ENCODE results near the gene CMSS1. TPM values are rescaled to one million over a fixed set of nuclear protein-coding genes. Genes with fewer than 3 reads are reported as not detected.

Gene CMSS1
- polyA plus RNA-seq, 1 donor = 20.6 TPM

DNA sequence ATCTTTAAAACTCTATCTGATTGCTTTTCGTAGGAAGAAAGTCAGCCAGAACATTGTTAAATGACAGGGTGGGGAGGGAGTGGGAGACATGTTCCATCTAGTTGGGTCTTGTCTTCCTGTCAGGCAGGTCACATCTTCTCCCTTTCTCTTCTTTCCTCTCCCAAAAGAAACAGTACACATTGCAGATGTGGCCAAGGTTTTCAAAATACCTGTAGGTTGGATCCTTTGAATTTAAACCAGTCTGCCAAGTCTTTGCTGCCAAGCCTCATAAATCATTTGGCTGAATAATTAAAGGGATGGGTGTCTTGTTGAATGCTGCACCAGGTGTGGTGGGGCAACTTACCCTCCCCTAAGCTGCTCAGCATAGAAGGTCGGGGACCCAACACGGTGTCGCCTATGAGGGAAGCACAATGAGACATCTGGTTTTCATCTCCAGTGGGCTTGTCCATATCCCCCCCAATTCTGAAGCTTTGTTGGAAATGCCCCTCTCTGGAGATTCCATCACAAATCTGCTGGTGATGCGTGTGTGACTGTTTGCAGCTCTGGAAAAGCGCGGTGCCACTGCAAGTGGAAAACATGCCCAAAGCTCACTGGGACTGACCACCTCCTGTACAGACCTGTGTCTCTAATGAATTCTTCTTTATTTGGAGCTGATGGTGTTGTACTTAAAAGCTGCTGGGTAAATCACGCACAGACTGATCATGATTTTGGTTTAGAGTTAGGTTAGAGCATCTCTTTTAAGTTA lies 184.0 kb downstream of the CMSS1 start:
- DNase-seq = no peak

DNA sequence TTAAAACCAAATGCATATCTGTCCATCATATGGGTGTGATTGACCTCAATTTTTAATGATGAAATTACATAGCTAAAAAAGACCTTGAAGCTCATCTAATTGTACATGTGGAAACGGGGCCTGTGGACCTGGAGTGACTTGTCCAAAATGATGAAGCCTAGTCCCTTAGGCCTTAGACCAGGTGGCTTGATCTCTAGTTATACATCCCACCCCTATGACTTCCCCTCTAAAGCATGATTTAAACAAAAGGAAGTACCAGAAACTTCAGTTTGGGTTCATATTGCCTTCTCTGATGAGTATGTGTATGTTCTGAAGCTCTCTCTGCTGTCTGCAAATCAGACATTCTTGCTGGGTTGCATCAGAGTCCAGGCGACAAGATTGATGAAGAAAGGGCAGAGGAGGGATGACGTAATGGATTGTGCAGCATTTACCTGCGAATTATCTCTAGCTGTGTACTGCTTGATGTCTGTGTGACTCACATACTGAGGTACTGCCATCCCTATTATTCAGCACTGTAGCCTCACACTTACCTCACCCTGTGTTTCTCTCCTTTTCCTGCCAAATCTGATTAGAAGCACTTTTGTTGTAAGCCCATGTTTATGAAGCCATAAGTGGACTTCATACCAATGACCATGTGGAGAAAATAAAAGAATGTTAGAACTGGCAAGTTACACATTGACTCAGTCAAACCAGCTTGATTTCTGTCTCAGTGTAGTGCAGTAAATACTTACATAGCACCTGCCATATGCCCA lies 185.1 kb downstream of the CMSS1 start:
- no peak for DNase-seq

DNA sequence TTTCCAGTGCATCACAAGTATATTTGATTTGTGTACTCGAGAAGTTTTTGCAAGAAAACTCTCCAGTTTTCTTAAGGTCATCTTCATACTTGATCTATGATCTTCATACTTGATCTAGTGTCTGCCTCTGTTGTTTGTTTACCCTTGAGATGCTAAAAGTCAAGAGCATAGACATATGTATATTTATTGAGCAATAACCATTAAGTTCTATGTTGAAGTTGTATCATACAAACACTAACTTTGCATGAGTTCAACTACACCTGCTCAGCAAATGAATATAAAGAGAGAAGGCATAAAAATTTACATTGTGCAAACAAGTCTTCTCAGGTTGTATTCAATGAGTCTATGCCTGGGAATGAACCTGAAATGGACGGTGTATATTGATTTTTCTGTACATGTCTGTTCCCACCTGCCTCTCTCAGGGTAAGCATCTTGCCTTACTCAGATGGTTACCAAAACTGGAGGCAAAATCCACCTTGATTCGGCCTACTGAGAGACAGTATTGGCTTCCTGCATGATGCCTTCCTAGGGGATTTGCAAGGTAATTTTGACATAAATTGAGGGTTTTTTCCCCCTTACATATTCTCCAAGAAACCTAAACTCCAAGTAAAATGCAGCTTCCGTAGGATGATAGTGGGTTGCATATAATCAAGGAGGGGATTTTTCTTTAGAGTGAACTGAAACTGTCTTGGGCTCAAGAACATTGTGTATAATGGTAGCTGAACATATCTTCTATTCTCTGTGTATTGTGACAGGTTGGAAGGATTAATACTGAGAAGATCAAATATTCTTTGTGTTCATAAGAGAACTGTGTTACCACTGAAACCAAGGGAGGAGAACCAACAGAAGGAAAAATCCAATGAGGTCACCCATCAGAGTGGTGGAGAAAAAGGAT lies 186.2 kb downstream of the CMSS1 start:
- DNase-seq = no peak

GRCh38 chr3:100004931-100005330 lies 187.3 kb downstream of the CMSS1 start:
- no peak for DNase-seq

DNA sequence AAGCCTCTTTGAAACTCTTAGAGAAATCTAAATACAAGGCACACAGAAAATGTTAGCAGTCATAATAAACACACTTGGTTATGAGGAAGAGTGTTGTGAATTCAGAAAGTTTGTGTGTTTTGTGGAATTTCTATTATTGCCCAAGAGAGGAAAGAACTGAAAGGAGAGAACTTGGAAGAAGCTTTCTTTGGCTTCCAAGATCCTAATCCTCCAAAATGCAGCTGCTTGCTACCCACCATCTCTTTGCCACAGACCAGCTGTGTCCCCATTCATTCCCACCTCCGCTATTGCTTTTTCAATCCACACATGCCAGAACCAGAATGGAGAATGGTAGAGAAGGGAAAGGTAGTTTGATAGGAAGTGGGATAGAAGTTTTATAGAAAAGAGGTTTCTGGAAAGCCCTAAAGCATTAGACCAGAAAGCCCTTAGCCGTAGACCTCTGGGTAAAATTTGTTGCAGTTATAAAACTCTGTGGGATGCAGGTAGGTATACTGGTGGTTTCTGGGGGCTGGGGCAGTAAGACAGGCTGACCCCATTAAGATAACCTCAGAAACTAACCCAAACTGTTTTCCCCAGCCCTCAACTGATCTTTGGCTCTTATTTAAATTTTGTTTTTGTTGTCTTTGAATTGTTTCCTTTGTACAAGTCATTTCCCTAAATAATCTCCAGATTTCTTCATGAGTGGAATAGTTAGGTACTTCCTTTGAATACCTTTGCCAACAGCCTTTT lies 188.2 kb downstream of the CMSS1 start:
- no peak for DNase-seq

DNA sequence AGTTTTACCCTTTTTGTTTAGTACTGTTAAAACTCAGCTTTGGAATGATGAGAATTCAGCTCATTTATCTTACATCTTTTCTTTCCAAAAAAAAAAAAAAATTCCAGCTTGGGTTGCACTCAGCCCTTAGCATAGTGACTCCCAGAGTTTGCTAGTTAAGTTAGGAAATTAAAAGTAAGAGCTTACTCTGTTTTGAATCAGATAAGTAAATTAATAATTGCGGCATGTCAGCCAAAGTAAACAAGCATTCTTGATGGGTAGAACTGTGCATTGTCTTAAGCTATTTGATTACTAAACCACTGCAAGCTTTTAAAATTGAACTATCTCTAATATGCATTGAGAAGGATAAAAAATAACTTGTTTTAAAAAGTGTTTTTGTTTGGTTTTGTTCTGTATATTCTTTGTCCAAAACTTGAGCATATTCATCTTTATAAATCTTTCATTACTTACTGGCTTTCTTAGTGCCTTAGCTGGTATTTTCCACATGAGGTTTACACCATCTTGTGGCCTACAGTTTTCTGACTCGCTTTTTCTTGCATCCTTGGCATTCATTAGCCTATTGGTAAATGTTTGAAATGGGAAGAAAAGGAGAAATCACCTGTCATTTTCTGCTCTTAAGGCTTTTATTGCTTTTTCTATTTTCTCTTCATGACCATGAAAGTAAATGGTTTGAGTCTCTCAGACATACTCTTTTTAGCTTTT lies 189.1 kb downstream of the CMSS1 start:
- DNase-seq = no peak

GRCh38 chr3:100007313-100007712 lies 189.7 kb downstream of the CMSS1 start:
- no peak for DNase-seq

GRCh38 chr3:100008081-100008698 lies 190.5 kb downstream of the CMSS1 start:
- DNase-seq = no peak

DNA sequence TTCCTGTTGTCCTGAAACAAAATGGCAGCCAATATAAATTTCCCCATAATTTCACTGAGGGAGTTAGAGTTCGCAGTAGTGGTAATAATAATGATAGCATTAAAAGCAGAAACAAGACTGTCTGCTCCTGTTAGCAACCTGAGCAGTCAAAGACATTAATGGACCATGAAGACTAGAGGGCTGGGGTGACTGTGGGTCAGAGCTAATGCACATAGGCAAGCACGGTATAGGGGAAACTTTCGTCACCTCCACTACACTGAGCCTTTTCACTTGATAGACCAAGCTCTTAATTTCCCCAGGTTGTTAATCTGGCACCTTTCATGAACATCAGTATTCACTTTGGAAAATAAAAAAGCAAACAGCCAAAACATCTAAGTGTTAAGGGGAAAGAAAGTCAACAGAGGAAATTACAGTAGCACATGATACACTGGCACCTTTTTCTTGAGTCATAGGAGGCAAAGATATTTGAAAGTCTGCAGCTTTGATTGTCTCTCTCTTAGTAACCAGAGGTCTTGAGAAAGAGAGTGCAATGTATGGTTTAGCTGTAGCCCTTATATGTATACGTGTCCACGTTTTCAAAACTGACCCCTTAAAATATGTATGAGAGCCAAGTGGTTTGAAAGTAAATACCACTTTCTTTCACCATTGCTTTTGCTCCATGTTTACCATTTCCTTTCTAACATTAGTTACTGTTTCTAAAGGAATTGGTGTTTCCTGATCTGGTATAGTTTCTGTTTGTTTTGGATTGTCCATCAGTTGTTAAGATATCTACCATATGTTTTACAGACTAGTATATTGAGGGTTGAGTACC lies 191.8 kb downstream of the CMSS1 start:
- no peak for DNase-seq

GRCh38 chr3:100010087-100010417 lies 192.4 kb downstream of the CMSS1 start:
- no peak for DNase-seq

DNA sequence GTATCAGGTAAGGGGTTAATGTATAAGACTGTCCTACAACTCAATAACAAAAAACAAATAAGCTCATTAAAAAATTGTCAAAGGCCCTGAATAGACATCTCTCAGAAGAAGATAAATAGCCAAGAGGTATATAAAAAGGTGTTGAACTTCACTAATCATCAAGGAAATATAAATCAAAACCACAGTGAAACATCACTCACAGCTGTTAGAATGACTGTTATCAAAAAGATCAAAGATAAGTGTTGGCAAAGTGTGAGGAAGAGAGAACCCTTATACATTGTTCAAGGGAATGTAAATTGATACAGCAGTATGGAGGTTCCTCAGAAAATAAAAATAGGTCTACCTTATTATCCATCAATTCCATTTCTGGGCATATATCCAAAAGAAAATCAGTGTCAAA lies 201.1 kb downstream of the CMSS1 start:
- DNase-seq = no peak

GRCh38 chr3:100019719-100020118 lies 202.1 kb downstream of the CMSS1 start:
- DNase-seq = no peak

DNA sequence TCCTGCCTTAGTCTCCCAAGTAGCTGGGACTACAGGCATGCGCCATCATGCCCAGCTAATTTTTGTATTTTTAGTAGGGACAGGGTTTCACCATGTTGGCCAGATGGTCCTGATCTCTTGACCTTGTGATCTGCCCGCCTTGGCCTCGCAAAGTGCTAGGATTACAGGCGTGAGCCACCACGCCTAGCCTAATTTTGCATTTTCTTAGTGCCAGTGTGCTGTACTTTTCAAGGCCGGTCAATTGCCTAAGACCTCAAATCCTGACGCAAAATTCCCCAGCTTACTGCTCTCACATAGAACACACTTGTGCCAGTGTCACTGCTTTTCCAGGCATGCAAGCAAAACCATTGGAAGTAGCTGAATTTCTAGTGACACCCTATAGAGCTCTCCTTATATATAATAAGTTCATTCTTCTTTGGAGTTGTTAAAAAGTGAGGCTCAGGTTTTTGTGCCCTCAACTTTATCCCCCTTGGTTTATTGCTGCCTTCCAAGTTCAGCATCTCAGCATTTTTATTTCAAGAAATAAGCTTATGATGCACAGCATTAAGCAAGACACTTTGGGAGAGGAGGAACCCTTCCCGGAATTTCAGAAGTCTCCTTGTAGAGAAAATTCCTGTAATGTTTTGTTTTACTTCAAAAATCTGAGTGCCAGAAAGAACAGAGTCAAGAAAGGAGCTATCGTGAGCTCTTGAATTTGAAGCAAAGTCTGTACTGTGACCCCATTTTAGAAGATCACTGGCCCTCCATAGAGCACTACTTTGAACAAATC lies 203.4 kb downstream of the CMSS1 start:
- DNase-seq = no peak

- DNase-seq = no peak
Measured at GRCh38 chr3:100022506-100022905, 204.8 kb downstream of the CMSS1 start.

DNA sequence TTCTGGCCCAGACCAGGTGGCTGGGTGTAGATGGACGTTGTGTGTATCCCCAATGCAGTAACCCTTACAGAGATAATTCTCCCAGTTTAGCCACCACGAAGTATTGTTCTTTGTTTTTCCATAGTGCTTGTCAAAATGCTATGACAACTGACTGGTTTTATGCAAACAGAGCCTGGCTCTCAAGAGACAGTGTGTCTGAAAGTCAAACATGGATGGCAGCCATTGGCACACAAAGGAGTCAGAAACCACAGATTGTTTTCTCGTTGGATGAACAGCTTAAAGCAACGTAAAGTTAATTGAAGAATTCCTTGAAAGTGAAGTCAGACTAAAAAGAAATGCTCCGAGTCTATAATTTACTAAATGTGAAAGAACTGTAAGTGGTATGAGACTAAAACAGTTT lies 205.5 kb downstream of the CMSS1 start:
- no peak for DNase-seq

- no peak for DNase-seq
Measured at GRCh38 chr3:100023595-100023994, 205.9 kb downstream of the CMSS1 start.

DNA sequence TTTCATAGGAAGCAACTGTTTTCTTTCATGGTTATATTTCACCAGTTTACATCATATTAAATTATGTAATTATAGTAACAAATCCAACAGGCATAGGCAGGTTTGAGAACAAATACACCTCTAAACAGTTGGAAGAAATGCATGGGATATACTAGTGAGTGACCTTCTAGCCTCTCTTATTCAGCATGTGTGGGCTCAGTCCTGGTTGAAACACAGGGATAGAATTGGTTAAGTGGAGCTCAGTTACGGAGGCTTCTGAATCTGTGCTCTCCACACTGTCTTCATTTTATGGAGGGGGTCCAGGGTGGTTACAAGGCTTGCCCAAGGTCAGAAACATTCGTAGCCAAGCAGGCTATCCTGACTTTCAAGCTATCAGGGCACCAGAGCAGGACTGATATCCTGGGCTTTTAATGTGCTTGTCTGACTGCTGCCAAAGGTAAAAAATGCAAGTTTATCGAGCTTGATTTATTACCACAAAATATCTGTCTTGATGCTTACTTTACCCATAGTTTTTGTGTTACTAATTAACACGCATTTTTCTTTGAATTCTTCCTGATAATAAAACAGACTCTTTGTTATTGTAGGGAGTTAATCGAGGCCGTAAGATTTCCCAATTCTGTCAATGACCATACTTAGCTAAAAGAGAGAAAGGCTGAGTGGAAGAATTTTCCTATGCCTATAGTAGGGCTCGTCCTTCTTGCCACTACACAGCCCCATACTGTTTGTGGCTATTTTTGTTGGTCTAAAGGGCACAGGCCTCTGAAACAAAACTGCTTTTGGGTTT lies 207.1 kb downstream of the CMSS1 start:
- no peak for DNase-seq

DNA sequence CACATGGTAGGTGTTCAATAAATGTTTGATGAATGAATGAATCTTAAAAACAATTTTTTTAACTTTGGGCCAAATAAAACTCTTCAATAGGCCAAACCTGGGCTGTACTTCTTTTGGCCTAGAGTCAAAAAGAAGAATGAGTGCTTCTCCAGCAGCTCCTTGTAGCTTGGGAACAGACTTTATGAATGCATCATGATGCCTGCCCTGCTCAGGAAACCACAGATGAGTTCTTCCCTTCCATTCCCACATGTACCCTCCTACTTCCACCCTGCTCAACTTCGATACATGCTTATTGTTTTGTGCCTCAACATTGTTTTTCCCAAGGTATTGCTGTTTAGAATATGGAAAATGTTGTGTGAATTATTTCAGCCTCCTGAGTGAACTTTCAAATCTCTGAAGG lies 209.7 kb downstream of the CMSS1 start:
- DNase-seq = no peak

DNA sequence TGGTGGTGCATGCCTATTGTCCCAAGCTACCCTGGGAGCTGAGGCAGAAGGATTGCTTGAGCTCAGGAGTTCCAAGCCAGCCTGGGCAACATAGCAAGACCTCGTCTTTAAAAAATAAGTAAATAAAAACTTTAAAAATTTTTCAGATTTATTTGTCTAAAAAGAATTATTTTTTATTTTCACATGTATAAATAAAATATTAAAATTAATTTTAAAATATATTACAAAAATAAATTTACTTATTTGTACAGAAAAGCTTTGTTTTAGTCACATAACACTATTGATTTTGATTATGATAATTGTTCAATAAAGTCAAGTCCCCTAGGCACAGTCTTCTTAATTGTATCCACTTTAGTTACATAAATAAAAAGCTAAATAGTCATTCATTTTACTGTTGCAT lies 211.4 kb downstream of the CMSS1 start:
- no peak for DNase-seq

All from hindlimb muscle (tissue), 1 donor.